GM20431 (cell line): ENCODE results near the gene PATJ.
"Not testable (repeated sequence)": the region's sequence is repeated elsewhere in the genome, so short reads cannot be mapped to it uniquely, and the experiment has no call there.

Experiments used
- in situ Hi-C: fragments of 300-500 bp; cut with MseI, MboI; formaldehyde crosslinking; loops from one replicate; pipeline ENCODE4 v1.15.0; 2020; ENCODE audit warnings: low sequenced_read_pairs; ENCODE audit not compliant: unreplicated experiment

PATJ gene

GRCh38 chr1:61879887-61880474 is 137.7 kb downstream of the PATJ start:
- in situ Hi-C loops, result not testable (repeated sequence)

DNA sequence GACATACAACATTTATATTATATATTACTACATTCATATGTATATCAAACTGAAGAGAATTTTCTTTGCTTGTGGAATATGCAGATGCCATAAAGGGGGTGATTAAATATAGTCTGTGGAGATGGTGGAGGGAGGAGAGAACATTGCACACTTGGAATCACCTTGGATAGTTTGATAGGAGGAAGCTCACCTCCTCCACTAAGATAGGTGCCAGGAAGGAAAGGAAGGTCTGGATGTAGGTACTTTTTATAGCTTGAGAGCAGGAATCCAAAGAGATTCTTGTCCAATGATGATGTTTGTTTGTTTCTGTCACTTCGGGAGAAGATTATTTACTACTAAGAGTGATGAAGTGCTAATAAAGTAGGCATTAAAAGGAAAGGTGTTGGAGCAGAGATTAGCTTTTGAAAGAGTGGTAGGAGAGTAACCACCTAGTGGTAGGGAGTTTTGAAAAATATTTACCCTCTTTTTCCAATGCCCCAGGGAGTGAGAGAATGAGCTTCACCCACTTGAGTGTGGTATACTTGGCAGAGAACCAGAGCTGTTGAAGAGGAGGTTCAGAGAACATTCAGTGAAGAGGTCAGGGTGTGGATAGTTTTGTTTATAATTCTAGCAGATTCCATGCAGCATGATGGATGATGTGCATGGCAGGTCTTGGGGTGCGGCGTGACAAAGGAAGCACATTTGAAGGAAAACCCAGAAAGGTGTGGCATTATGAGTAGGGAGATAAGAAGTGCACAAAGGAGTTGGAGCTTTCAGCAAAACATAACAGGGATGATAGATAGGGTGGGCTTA is 145.0 kb downstream of the PATJ start:
- in situ Hi-C loops, result no loop called here

GRCh38 chr1:61887931-61888564 is 145.8 kb downstream of the PATJ start:
- in situ Hi-C loops, result no loop called here

GRCh38 chr1:61888808-61889207 is 146.5 kb downstream of the PATJ start:
- in situ Hi-C loops, result no loop called here

DNA sequence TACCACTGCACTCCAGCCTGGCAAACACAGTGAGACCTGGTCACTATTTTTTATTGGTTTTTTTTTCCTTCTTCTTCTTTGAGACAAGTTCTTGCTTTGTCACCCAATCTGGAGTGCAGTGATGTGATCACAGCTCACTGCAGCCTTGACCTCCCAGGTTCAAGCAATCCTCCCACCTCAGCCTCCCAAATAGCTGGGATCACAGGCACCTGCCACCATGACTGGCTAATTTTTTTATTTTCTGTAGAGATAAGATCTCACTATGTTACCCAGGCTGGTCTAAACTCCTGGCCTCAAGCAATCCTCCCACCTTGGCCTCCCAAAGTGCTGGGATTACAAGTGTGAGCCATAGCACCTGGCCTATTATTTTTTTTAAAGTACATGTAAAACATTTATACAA is 148.2 kb downstream of the PATJ start:
- in situ Hi-C loops, result not testable (repeated sequence)

DNA sequence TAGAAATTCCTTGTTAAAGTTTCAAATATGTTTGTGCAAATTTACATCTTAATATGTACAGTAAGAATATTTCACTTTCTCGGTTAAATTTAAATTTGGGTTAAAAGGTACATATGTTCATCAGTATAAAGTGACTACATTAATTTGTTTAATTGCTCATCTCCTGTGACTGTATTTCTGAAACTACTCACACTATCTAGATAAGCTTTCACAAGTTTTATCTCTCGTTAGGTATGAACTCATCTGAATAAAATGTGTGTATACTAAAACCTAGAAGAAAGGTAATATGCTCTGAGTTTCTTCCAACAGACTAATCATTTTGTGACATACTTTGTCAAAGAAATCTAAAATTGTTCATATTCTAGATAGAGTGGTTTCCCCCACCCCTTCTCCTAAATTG is 150.7 kb downstream of the PATJ start:
- in situ Hi-C loops, result no loop called here

- in situ Hi-C loops, result not testable (repeated sequence)
Observed at GRCh38 chr1:61894296-61894695, 152.0 kb downstream of the PATJ start.

- in situ Hi-C loops, result no loop called here
Observed at GRCh38 chr1:61895175-61895574, 152.9 kb downstream of the PATJ start.

DNA sequence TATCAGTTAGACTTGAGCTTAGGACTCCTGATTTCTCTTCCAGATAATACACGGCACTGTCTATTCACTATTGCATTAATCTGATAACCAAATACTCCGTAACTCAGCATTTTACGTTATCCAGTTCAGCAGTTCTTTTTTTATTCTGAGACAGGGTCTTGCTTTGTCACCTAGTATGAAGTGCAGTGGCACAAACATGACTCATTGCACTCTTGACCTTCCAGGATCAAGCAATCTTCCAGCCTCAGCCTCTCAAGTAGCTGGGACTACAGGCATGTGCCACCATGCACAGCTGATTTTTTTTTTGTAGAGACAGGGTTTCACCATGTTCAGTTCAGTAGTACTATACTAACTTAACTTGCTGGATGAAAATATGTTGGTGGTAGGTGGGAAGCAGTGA is 156.4 kb downstream of the PATJ start:
- in situ Hi-C loops, result no loop called here

DNA sequence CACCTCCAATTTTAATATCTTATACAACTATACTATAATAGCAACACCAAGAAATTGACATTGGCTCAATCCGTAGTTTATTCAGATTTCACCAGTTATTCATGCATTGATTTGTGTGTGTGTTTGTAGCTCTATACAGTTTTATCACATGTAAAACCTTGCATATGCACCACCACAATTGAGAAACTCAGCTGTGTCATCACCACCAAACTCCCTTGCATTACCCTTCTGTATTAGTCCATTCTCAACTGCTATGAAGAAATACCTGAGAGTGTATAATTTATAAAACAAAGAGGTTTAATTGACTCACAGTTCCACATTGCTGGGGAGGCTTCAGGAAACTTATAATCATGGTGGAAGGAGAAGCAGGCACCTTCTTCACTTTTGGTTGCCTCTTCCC is 162.1 kb downstream of the PATJ start:
- in situ Hi-C loops, result no loop called here

DNA sequence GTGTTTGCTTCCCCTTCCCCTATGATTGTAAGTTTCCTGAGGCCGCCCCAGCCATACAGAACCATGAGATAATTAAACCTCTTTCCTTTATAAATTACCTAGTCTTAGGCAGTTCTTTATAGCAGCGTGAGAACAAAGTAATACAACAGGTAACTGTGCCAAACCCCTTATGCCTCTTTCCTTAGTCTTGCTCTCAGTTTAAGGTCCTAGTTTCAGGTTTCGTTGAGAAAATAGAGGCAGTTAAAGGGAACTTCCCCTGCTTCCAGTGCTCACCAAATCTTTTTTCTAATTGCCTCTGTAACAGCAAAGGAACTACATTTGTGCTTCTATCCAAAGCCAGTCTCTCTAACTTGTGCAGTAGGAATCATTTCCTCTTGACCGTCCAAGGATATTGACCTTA is 164.8 kb downstream of the PATJ start:
- in situ Hi-C loops, result no loop called here

DNA sequence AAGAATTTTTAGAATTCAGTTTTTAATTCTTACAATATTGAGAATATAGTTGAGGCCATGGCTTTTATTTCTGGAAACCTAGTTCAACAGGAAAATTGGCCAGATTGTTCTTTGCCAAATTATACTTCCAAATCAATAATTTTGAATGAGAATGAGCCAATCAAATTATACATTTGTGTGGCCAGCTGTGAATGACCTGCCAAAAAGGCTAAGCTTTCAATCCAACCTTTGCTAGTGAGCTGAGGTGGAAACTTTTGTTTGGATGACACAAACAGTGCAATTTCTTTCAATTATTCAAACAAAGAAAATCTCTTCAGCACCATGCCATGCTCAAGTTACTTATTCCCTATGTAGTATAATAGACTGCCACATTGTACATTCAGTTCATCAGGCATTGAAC is 167.8 kb downstream of the PATJ start:
- in situ Hi-C loops, result no loop called here

GRCh38 chr1:61914823-61915482 is 172.7 kb downstream of the PATJ start:
- in situ Hi-C loops, result no loop called here

DNA sequence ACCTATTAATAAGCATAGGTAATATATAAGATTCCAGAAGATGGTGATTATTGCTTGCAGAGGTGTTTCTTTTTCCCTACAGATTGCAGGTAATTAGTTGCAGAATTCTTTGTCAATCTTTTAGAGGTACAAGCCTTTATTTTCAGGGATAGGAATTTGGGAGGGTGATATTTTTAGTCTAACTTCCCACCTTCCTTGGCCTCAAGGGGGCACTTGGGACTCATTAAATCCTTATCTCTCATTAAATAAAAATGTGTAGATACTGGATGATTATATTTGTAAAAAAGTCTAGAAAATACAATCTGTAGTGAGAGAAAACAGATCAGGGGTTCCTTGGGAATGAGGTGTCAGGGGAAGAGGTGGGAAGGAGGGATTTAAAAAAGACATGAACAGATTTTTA is 179.2 kb downstream of the PATJ start:
- in situ Hi-C loops, result no loop called here

DNA sequence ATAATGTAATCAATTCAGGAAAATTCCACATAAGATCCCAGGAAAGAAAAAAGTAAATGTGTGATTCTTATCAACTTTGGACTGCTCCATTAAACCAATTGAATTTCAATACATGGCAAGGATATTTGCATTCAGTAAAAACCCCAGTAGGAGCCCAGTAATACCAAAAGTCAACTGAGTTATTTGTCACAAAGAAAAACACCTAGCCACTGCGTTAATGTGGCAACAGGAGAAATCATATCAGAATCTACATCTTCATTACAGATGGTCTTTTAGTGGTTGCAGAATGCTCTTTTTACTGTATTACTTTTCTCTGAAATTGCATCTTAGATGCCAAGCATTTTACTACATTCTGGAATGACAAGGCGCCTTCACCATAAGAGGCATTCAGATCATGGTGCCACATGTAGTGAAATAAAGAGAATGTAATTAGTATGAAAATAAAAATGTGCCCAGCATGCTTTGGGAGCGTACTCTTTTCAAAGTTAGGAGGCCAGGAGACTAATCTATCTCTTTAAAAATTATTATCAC is 180.7 kb downstream of the PATJ start:
- in situ Hi-C loops, result no loop called here

DNA sequence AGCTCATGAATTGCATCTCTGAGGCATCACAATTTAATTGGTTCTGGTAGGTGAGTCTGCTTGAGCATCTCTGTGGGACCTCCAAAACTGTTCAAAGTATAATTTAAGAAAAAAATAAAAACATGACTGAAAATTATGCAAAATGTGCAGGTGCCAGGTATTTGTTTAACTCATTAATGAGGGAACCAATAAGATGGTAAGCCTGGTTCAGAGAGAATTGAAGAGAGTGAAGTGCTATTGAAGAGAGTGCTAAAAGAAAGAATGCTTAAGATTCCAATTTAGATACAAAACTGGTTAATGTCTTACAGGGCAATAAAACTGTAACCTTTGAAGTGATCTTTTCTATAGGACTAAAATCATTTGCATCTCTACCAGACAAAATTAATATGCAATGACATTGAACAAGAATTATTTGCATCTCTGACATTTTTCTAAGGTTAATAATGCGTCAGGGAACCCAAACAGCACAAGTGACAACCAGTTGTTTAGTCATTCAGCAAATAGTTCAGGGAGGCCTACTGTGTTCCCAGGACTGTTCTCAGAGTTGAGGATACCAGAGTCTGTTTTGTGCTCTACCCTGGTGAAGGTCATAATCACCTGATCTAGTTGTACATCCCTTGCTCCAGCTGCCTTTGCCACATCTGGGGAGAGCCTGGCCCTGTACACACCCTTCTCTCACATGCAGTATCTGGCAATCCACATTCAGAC is 183.5 kb downstream of the PATJ start:
- in situ Hi-C loops, result no loop called here

DNA sequence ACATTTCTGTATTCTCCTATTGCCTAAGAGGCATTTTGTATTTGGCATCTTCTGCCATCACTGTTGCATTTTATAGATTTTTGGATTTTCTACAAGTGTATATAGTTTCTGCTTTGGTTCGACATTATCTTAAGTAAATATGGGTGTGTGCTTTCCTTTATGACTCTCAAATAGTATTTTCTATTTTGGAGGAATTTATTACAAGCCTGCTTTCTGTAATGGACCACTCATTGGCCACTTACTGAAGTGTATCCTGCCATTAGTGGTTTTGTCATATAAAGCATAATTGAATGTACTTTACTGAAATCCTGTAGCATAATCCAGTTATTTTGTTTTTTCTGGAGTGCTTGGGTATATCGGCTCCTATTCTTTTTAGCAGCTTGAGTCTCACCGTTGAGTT is 184.3 kb downstream of the PATJ start:
- in situ Hi-C loops, result no loop called here

DNA sequence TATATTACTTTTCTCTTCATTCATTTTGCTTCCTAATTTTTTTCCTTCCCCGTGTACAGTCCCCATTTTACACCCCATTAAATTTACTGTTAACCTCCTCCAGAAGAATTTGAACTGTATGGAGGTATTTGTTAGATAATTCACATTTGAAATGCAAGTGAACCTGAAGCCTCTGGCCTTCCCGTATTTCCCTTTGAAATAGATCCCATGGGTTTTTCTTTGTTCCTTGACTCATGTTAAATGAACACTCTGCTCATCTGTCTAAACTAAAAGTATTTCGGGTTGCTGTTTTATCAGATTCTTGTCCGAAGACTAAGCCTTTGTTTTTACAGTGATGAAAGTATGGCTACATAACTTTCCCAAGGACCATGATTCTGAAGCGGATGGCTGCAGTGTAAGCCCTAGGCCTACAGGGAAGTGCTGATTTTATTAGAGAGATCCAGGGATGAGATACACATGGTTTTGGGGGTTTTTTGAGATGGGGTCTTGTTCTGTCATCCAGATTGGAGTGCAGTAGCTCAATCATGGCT is 187.9 kb downstream of the PATJ start:
- in situ Hi-C loops, result no loop called here

GRCh38 chr1:61931587-61932279 is 189.5 kb downstream of the PATJ start:
- in situ Hi-C loops, result no loop called here
